Measurements from ENCODE around the gene GRIN3B. TPM values are rescaled to one million over a fixed set of nuclear protein-coding genes. Genes with fewer than 3 reads are reported as not detected.

The GRIN3B gene
- polyA plus RNA-seq, 1 donor: 0.22 TPM

DNA sequence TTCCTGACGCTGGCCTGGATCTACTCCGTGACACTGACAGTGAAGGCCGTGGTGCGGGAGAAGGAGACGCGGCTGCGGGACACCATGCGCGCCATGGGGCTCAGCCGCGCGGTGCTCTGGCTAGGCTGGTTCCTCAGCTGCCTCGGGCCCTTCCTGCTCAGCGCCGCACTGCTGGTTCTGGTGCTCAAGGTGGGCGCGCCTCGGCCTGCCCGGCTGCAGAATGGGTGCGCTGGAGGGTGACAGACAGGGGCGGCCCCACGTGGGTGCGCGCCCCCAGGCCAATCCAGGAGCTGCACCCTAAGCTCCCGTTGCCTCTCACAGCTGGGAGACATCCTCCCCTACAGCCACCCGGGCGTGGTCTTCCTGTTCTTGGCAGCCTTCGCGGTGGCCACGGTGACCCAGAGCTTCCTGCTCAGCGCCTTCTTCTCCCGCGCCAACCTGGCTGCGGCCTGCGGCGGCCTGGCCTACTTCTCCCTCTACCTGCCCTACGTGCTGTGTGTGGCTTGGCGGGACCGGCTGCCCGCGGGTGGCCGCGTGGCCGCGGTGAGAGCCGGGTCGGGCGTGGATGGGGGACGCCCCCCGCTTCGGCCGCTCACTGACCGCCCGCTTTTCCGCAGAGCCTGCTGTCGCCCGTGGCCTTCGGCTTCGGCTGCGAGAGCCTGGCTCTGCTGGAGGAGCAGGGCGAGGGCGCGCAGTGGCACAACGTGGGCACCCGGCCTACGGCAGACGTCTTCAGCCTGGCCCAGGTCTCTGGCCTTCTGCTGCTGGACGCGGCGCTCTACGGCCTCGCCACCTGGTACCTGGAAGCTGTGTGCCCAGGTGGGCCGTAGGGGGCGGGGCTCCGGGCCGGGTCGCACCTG is 46.8 kb downstream of the GRIN3B start:
- Histone ChIP-seq H3K27ac (ENCODE audit: low read length) (no peak overlapping the region), H3K4me1 (ENCODE audit: control insufficient read depth, insufficient read depth, low read length) (no peaks in the 10 kb centered on the region), H3K27me3 (ENCODE audit: control insufficient read depth, insufficient read depth, low read length) (no peaks in the 10 kb centered on the region), H3K36me3 (ENCODE audit: control insufficient read depth, insufficient read depth, low read length) (no peaks in the 10 kb centered on the region), H3K9me3 (ENCODE audit: control insufficient read depth, low read depth, low read length) (peaks cover 22% of the 10 kb centered on the region), H3K4me3 (ENCODE audit: low read length) (no peak overlapping the region)
- no CpG with 5 or more reads among the region's 77 CpGs for WGBS (ENCODE audit: insufficient coverage, low lambda C conversion rate)
- DNase-seq: no peak

DNA sequence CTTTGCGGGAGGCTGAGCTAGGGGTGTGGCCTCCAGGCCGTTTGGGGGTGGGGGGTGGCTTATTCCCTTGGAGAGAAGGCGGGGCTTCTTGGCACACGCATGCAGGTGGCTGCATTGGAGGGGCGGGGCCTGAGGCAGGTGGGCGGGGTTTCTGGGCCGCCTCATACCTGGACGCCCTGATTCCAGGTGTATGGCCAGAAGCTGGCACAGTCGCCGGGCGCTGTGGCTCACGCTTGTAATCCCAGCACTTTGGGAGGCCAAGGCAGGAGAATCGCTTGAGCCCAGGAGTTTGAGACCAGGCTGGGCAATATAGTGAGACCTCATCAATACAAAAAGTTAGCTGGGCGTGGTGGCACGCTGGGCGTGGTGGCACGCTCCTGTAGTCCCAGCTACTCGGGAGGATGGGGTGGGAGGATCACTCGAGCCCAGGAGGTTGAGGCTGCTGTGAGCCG is 47.5 kb downstream of the GRIN3B start:
- no peak overlapping the region for H3K4me3 ChIP-seq (ENCODE audit: low read length)
- no CpG with 5 or more reads among the region's 20 CpGs for WGBS (ENCODE audit: insufficient coverage, low lambda C conversion rate)
- H3K27ac ChIP-seq (ENCODE audit: low read length): no peak overlapping the region
- peaks cover 22% of the 10 kb centered on the region for H3K9me3 ChIP-seq (ENCODE audit: control insufficient read depth, low read depth, low read length)
- no peaks in the 10 kb centered on the region for H3K36me3 ChIP-seq (ENCODE audit: control insufficient read depth, insufficient read depth, low read length)
- no peaks in the 10 kb centered on the region for H3K27me3 ChIP-seq (ENCODE audit: control insufficient read depth, insufficient read depth, low read length)
- DNase-seq: no peak
- no peaks in the 10 kb centered on the region for H3K4me1 ChIP-seq (ENCODE audit: control insufficient read depth, insufficient read depth, low read length)

DNA sequence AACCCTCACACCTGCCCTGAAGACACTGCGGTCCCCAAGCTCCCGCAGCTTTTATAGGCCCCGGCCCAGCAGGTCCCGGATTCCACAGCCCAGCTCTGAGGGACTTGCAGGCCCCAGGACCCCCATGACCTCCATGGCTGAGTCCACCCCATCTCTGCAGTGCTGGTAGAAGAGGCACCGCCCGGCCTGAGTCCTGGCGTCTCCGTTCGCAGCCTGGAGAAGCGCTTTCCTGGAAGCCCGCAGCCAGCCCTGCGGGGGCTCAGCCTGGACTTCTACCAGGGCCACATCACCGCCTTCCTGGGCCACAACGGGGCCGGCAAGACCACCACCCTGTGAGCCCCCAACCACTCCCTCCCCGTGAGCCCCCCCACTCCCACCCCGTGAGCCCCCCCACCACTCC is 48.9 kb downstream of the GRIN3B start:
- no peak for DNase-seq
- H3K27me3 ChIP-seq (ENCODE audit: control insufficient read depth, insufficient read depth, low read length): no peaks in the 10 kb centered on the region
- no peaks in the 10 kb centered on the region for H3K4me1 ChIP-seq (ENCODE audit: control insufficient read depth, insufficient read depth, low read length)
- no CpG with 5 or more reads among the region's 17 CpGs for whole genome bisulfite sequencing (ENCODE audit: insufficient coverage, low lambda C conversion rate)
- no peak overlapping the region for H3K27ac ChIP-seq (ENCODE audit: low read length)
- H3K4me3 ChIP-seq (ENCODE audit: low read length): no peak overlapping the region
- H3K9me3 ChIP-seq (ENCODE audit: control insufficient read depth, low read depth, low read length): peaks cover 28% of the 10 kb centered on the region
- no peaks in the 10 kb centered on the region for H3K36me3 ChIP-seq (ENCODE audit: control insufficient read depth, insufficient read depth, low read length)

DNA sequence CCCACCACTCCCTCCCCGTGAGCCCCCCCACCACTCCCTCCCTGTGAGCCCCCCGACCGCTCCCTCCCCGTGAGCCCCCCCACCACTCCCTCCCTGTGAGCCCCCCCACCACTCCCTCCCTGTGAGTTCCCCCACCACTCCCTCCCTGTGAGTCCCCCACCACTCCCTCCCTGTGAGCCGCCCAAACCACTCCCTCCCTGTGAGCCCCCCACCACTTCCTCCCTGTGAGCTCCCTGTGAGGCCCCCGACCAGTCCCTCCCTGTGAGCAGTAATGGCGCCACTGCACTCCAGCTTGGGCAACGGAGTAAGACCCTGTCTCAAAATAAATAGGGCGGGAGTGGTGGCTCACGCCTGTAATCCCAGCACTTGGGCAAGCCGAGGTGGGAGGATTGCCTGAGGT is 49.6 kb downstream of the GRIN3B start:
- Histone ChIP-seq H3K36me3 (ENCODE audit: control insufficient read depth, insufficient read depth, low read length) (no peaks in the 10 kb centered on the region), H3K27ac (ENCODE audit: low read length) (no peak overlapping the region), H3K4me3 (ENCODE audit: low read length) (no peak overlapping the region), H3K27me3 (ENCODE audit: control insufficient read depth, insufficient read depth, low read length) (no peaks in the 10 kb centered on the region), H3K4me1 (ENCODE audit: control insufficient read depth, insufficient read depth, low read length) (no peaks in the 10 kb centered on the region), H3K9me3 (ENCODE audit: control insufficient read depth, low read depth, low read length) (peaks cover 34% of the 10 kb centered on the region)
- no peak for DNase-seq
- no CpG with 5 or more reads among the region's 11 CpGs for WGBS (ENCODE audit: insufficient coverage, low lambda C conversion rate)

DNA sequence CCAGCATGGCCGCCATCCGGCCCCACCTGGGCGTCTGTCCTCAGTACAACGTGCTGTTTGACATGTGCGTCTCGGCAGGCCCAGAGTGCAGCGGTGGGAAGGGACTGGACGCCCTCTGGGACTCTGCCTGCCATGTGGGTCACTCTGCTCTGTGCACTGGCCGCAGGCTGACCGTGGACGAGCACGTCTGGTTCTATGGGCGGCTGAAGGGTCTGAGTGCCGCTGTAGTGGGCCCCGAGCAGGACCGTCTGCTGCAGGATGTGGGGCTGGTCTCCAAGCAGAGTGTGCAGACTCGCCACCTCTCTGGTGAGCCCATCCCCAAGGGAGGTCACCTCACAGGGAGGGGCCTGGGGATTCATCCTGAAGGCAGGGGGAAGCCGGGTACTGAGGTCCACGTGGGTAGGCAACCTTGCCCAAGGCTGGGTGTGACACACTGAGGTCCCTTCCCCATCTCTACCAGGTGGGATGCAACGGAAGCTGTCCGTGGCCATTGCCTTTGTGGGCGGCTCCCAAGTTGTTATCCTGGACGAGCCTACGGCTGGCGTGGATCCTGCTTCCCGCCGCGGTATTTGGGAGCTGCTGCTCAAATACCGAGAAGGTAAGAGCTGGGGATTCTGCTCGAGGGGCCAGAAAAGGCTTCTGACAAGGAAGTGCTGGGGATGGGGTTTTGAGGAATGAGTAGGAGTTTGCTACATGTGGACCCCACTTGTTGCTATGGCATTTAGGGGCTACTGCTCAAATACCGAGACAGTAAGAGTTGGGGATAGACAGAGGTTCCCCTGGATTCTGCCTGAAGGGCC is 51.0 kb downstream of the GRIN3B start:
- peaks cover 41% of the 10 kb centered on the region for H3K9me3 ChIP-seq (ENCODE audit: control insufficient read depth, low read depth, low read length)
- H3K27me3 ChIP-seq (ENCODE audit: control insufficient read depth, insufficient read depth, low read length): no peaks in the 10 kb centered on the region
- no peaks in the 10 kb centered on the region for H3K36me3 ChIP-seq (ENCODE audit: control insufficient read depth, insufficient read depth, low read length)
- WGBS (ENCODE audit: insufficient coverage, low lambda C conversion rate): no CpG with 5 or more reads among the region's 31 CpGs
- H3K4me1 ChIP-seq (ENCODE audit: control insufficient read depth, insufficient read depth, low read length): no peaks in the 10 kb centered on the region
- no peak overlapping the region for H3K4me3 ChIP-seq (ENCODE audit: low read length)
- no peak for DNase-seq
- H3K27ac ChIP-seq (ENCODE audit: low read length): no peak overlapping the region

DNA sequence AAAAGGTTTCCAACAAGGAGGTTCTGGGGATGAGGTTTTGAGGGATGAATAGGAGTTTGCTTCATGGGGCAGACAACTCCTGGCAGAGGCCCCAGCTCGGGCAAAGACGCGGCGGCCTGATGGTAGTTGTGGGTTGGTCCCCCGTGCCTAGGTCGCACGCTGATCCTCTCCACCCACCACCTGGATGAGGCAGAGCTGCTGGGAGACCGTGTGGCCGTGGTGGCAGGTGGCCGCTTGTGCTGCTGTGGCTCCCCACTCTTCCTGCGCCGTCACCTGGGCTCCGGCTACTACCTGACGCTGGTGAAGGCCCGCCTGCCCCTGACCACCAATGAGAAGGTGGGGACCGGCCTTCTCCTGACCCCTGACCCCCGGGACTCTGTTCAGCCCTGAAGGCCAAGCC is 51.6 kb downstream of the GRIN3B start:
- Histone ChIP-seq H3K4me1 (ENCODE audit: control insufficient read depth, insufficient read depth, low read length) (no peaks in the 10 kb centered on the region), H3K36me3 (ENCODE audit: control insufficient read depth, insufficient read depth, low read length) (no peaks in the 10 kb centered on the region), H3K9me3 (ENCODE audit: control insufficient read depth, low read depth, low read length) (peaks cover 41% of the 10 kb centered on the region), H3K27me3 (ENCODE audit: control insufficient read depth, insufficient read depth, low read length) (no peaks in the 10 kb centered on the region), H3K4me3 (ENCODE audit: low read length) (no peak overlapping the region), H3K27ac (ENCODE audit: low read length) (no peak overlapping the region)
- DNase-seq: no peak
- WGBS (ENCODE audit: insufficient coverage, low lambda C conversion rate): no CpG with 5 or more reads among the region's 17 CpGs

DNA sequence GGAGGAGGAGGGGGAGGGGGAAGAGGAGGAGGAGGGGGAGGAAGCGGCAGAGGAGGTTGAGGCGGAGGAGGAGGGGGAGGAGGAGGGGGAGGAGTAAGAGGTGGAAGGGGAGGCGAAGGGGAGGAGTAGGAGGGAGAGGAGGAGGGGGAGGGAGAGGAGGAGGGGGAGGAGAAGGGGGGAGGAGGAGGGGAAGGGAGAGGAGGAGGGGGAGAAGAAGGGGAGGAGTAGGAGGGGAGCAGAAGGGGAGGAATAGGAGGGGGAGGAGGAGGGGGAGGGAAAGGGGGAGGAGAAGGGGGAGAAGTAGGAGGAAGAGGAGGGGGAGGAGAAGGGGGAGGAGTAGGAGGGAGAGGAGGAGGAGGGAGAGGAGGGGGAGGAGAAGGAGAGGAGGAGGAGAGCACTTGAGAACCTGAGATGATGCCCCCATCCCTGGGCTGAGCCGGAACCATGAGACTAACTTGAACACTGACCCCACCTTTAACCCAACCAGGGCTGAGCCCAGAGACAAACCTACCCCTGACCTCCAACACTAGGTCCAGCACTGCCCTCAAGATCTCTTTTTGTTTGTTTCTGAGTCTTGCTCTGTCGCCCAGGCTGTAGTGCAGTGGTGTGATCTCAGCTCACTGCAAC is 52.2 kb downstream of the GRIN3B start:
- Histone ChIP-seq H3K9me3 (ENCODE audit: control insufficient read depth, low read depth, low read length) (peaks cover 44% of the 10 kb centered on the region), H3K4me1 (ENCODE audit: control insufficient read depth, insufficient read depth, low read length) (no peaks in the 10 kb centered on the region), H3K27me3 (ENCODE audit: control insufficient read depth, insufficient read depth, low read length) (no peaks in the 10 kb centered on the region), H3K4me3 (ENCODE audit: low read length) (no peak overlapping the region), H3K36me3 (ENCODE audit: control insufficient read depth, insufficient read depth, low read length) (no peaks in the 10 kb centered on the region), H3K27ac (ENCODE audit: low read length) (no peak overlapping the region)
- DNase-seq: no peak
- WGBS (ENCODE audit: insufficient coverage, low lambda C conversion rate): no CpG with 5 or more reads among the region's 5 CpGs

DNA sequence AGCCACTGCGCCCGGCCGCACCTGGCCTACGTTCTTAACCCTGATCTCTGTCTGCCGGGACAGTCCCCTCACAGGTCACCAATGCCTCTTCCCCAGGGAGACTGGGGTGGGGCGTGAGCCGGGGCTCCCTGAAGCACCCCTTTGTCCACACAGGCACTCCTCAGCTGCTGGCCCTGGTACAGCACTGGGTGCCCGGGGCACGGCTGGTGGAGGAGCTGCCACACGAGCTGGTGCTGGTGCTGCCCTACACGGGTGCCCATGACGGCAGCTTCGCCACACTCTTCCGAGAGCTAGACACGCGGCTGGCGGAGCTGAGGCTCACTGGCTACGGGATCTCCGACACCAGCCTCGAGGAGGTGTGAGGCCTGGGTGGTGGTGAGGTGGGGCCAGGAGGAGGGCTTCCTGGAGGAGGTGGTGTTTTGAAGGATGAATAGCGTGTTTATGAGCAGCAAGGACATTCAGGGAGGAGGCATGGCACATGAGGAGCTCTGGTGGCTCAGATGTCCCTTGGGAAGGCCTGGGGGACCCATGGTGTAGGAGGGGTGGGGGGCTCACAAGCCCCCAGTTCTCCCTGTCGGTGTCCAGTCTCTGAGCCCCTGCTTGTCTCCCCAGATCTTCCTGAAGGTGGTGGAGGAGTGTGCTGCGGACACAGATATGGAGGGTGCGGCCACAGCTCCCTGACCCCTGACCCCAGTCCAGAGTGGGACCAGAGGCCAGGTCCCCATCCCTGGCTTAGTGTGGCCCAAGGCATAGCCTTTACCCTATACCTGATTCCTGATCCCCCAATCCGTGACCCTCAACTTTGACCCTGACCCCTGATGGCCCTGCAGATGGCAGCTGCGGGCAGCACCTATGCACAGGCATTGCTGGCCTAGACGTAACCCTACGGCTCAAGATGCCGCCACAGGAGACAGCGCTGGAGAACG is 53.2 kb downstream of the GRIN3B start:
- H3K36me3 ChIP-seq (ENCODE audit: control insufficient read depth, insufficient read depth, low read length): no peaks in the 10 kb centered on the region
- no peaks in the 10 kb centered on the region for H3K4me1 ChIP-seq (ENCODE audit: control insufficient read depth, insufficient read depth, low read length)
- WGBS (ENCODE audit: insufficient coverage, low lambda C conversion rate): no CpG with 5 or more reads among the region's 31 CpGs
- no peak for DNase-seq
- no peak overlapping the region for H3K4me3 ChIP-seq (ENCODE audit: low read length)
- H3K27me3 ChIP-seq (ENCODE audit: control insufficient read depth, insufficient read depth, low read length): no peaks in the 10 kb centered on the region
- H3K27ac ChIP-seq (ENCODE audit: low read length): no peak overlapping the region
- peaks cover 53% of the 10 kb centered on the region for H3K9me3 ChIP-seq (ENCODE audit: control insufficient read depth, low read depth, low read length)

DNA sequence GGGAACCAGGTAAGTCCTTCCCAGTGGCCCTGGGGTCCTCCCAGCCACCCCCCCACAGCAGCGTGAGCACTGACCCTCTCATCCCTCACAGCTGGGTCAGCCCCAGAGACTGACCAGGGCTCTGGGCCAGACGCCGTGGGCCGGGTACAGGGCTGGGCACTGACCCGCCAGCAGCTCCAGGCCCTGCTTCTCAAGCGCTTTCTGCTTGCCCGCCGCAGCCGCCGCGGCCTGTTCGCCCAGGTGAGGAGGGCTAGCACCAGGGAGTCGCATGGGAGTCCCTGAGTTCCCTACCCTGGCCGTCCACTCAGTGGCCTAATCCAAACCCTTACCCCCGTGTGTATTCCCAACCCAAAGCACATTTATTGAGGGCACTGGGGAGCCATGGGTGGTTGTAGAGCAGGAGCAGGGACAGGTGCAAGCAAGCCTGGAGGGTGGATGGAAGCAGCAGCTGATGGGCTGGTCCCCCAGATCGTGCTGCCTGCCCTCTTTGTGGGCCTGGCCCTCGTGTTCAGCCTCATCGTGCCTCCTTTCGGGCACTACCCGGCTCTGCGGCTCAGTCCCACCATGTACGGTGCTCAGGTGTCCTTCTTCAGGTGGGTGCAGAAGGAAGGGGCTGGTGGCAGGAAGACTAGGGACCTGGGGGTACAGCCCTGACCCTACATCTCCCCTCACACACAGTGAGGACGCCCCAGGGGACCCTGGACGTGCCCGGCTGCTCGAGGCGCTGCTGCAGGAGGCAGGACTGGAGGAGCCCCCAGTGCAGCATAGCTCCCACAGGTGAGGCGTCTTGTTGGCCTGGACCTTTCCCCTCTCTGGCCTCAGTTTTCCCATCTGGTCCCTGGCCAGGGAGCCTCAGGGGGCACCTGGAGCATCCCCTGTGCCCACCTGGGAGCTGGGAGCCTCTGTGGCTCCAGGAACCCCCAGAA is 54.1 kb downstream of the GRIN3B start:
- H3K27ac ChIP-seq (ENCODE audit: low read length): no peak overlapping the region
- no peaks in the 10 kb centered on the region for H3K36me3 ChIP-seq (ENCODE audit: control insufficient read depth, insufficient read depth, low read length)
- no peaks in the 10 kb centered on the region for H3K4me1 ChIP-seq (ENCODE audit: control insufficient read depth, insufficient read depth, low read length)
- no peak overlapping the region for H3K4me3 ChIP-seq (ENCODE audit: low read length)
- 100% methylated on average over 2 of the region's 28 CpGs for WGBS (ENCODE audit: insufficient coverage, low lambda C conversion rate)
- H3K27me3 ChIP-seq (ENCODE audit: control insufficient read depth, insufficient read depth, low read length): no peaks in the 10 kb centered on the region
- peaks cover 59% of the 10 kb centered on the region for H3K9me3 ChIP-seq (ENCODE audit: control insufficient read depth, low read depth, low read length)
- DNase-seq: no peak

All from large intestine (tissue), 3 donors.